Measurements from ENCODE around the gene CDK14.

Gene CDK14

GRCh38 chr7:90668992-90669391, 72.9 kb downstream of the CDK14 start:
- DNase-seq (ENCODE audit: low spot score), result no peak
- in situ Hi-C loops (cut with MboI; ENCODE audit: low pct_unique_long_range_greater_than_20kb, low sequenced_read_pairs, unreplicated experiment), result no loop called here
- TF ChIP-seq, protein P1, sequence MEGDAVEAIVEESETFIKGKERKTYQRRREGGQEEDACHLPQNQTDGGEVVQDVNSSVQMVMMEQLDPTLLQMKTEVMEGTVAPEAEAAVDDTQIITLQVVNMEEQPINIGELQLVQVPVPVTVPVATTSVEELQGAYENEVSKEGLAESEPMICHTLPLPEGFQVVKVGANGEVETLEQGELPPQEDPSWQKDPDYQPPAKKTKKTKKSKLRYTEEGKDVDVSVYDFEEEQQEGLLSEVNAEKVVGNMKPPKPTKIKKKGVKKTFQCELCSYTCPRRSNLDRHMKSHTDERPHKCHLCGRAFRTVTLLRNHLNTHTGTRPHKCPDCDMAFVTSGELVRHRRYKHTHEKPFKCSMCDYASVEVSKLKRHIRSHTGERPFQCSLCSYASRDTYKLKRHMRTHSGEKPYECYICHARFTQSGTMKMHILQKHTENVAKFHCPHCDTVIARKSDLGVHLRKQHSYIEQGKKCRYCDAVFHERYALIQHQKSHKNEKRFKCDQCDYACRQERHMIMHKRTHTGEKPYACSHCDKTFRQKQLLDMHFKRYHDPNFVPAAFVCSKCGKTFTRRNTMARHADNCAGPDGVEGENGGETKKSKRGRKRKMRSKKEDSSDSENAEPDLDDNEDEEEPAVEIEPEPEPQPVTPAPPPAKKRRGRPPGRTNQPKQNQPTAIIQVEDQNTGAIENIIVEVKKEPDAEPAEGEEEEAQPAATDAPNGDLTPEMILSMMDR (IDR thresholded peaks at IDR 0.05; ENCODE audit: extremely low read depth, insufficient read depth, missing control alignments), result no peak

DNA sequence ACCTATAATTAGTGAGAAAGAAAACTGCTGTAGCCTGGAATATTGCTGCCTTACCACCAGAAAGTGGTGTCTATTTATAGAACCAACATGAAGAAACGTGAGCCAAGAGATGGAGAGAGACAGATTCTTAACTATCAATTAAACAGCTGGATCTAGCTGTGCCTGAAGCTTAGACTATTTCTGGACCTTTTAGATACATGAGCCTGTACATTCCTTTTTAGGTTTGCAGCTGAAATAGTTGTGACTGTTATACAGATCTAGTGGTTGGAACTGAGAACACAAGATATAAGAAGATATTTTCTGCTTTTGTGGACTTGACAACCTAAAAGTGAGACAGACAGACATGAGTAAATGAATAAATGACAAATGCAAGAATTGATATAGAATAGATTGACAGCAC, 73.4 kb downstream of the CDK14 start:
- TF ChIP-seq, protein P1 (IDR thresholded peaks at IDR 0.05; ENCODE audit: extremely low read depth, insufficient read depth, missing control alignments), result no peak
- in situ Hi-C loops (cut with MboI; ENCODE audit: low pct_unique_long_range_greater_than_20kb, low sequenced_read_pairs, unreplicated experiment), result no loop called here
- DNase-seq (ENCODE audit: low spot score), result no peak

DNA sequence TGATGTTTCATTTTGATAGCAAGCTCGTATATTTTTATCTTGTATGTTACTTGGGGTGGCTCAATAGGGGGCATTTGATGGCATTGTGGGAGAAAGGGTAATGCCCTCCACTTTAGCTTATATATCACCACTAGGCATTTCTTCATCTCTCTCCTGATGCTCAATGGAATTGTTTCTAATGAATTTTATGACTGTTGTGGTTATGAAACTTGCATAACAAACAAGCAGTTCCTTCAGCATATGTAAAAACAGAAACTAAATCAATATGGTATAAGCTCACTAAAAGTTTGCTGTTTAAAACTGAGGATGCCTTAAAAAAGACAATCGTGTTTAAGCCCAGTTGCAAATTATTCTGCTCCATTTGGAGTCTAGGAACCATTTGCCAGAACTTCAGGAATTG, 75.5 kb downstream of the CDK14 start:
- DNase-seq (ENCODE audit: low spot score), result no peak
- TF ChIP-seq, protein P1 (IDR thresholded peaks at IDR 0.05; ENCODE audit: extremely low read depth, insufficient read depth, missing control alignments), result no peak
- in situ Hi-C loops (cut with MboI; ENCODE audit: low pct_unique_long_range_greater_than_20kb, low sequenced_read_pairs, unreplicated experiment), result no loop called here

DNA sequence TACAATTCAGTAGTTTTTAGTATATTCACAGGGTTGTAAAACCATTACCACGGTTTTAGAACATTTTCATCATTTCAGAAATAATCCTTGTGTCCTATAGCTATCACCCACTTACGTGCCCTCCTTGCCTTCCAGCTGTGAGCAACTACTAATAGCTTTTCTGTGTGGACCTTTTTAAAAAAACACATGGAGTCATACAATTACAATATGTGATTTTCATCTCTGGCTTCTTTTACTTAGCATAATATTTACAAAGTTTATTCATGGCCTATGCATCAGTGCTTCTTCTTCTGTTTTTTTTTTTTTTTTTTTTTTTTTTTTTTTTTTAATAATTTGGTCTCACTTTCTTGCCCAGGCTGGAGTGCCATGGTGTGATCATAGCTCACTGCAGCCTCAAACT, 76.1 kb downstream of the CDK14 start:
- TF ChIP-seq, protein P1 (IDR thresholded peaks at IDR 0.05; ENCODE audit: extremely low read depth, insufficient read depth, missing control alignments), result no peak
- in situ Hi-C loops (cut with MboI; ENCODE audit: low pct_unique_long_range_greater_than_20kb, low sequenced_read_pairs, unreplicated experiment), result no loop called here
- DNase-seq (ENCODE audit: low spot score), result no peak

- TF ChIP-seq, protein P1 (IDR thresholded peaks at IDR 0.05; ENCODE audit: extremely low read depth, insufficient read depth, missing control alignments), result no peak
- in situ Hi-C loops (cut with MboI; ENCODE audit: low pct_unique_long_range_greater_than_20kb, low sequenced_read_pairs, unreplicated experiment), result no loop called here
- DNase-seq (ENCODE audit: low spot score), result no peak
These were observed 78.5 kb downstream of the CDK14 start for GRCh38 chr7:90674625-90675024.

DNA sequence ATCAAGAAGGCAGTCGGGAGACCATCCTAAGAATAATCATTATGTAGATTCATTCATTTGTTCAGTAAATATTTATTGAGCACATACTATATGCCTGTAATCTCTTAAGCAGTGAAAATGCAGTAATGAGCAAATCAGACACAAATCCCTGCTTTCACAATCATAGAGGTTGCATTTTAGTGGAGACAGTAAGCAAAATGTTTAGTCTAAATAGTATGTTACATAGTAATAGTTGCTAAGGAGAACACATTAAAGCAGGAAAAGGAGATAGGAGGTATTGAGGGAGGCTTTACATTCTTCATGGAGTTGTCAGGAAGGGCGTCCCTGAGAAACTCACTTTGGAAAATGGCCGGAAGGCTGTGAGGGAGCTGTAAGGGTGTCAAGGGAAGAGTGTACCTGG, 79.9 kb downstream of the CDK14 start:
- TF ChIP-seq, protein P1 (IDR thresholded peaks at IDR 0.05; ENCODE audit: extremely low read depth, insufficient read depth, missing control alignments), result no peak
- in situ Hi-C loops (cut with MboI; ENCODE audit: low pct_unique_long_range_greater_than_20kb, low sequenced_read_pairs, unreplicated experiment), result no loop called here
- DNase-seq (ENCODE audit: low spot score), result no peak
